Left ventricle myocardium superior (tissue), 1 donor: ENCODE data around the gene TRPV2. TPM values are rescaled to one million over a fixed set of nuclear protein-coding genes. Genes with fewer than 3 reads are reported as not detected.

Source experiments
- ATAC-seq: fragments of 200-7000 bp; cut with Tn5 transposase; one replicate; pipeline ENCODE4 v1.9.1; 2020; ENCODE audit warnings: mild to moderate bottlenecking, moderate library complexity
- DNase-seq: peaks from one replicate; pipeline ENCODE4 v3.0.0-alpha.2; 2020
- intact Hi-C: fragments of 100-400 bp; cut with micrococcal nuclease; formaldehyde crosslinking; loops from one replicate; pipeline ENCODE4 v1.11.0; 2022
- total RNA-seq: library from RNA; stranded (reverse); fragmentation: NEBNext Ultra II Directional; extraction: Animal tissue kit (Norgen Biotek cat#: 25700); gene quantifications from one replicate; pipeline ENCODE4 v1.2.1, GENCODE V29; 2021
- donor health status: DM: no; HTN: yes; CAD: no; lungs with severe emphysema.

TRPV2 gene
- total RNA-seq, 1 donor from 2014 or later = 8.1 TPM

DNA sequence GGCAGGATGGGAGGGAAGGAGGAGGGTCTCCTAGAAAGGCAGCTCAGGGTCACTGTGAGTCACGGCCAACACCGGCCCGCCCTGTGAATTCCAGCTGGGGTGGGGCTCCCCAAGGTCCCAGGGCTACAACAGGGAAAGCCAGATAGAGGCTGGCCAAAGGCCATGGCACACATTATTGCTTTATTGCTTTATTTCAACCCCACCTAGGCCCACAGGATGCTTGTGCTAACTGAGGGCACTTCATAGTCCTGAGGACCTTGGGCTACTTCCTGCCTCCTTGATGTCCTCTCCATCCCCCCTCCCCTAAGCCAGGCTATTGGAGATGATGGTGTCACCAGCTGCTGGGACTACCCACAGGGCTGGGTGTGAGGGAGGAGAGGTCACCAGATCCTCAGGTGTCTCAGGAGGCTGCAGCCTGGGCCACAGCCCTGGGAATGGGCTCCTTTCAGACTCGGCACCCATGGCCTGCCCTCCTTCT, 50.5 kb downstream of the TRPV2 start:
- intact Hi-C loops = no loop called here
- ATAC-seq = peak; percentile 46
- no peak for DNase-seq

DNA sequence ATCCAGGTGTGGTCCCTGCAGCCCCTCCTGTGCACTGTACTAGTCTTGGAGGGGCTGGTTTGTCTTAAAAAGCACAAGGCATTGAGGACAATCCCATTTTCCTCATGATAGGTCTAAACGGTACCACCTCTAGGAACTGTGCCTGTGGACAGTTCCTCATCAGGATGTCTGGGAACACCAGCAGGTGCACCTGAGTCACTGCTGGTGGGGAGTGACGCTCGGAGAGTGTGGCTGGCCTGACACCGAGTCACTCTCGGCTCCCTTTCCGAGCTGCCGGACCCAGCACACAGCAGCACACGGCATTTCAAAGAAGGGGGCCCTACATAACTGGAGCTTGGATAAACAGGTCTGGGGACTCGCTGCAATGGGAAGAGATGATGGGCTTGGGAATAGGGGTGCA, 51.0 kb downstream of the TRPV2 start:
- no peak for ATAC-seq
- no peak for DNase-seq
- intact Hi-C loops = no loop called here

GRCh38 chr17:16467044-16467443, 51.7 kb downstream of the TRPV2 start:
- ATAC-seq (no peak), DNase-seq (no peak)
- intact Hi-C loops = no loop called here

DNA sequence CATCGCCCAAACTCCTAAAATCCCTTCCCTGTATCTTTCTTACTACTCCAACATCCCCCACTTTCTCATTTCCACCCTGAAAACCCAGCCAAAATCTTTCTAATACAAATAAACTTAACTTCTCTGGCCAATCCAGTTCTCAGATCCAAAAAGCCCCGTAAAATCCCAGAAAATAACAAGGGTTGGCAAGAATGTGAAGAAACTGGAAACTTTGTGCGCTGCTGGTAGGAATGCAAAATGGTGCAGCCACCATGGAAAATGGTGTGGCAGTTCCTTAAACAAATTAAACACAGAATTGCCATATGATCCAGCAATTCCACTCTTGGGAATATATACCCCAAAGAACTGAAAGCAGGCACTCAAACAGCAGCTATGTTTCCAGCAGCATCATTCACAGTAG, 52.5 kb downstream of the TRPV2 start:
- DNase-seq (no peak), ATAC-seq (no peak)
- intact Hi-C loops = no loop called here

- DNase-seq = no peak
- ATAC-seq = no peak
- intact Hi-C loops = no loop called here
Observed at GRCh38 chr17:16468428-16468992, 53.1 kb downstream of the TRPV2 start.

- no peak for DNase-seq
- peak; percentile 67 for ATAC-seq
- intact Hi-C loops = no loop called here
Observed at GRCh38 chr17:16470265-16470664, 54.9 kb downstream of the TRPV2 start.

DNA sequence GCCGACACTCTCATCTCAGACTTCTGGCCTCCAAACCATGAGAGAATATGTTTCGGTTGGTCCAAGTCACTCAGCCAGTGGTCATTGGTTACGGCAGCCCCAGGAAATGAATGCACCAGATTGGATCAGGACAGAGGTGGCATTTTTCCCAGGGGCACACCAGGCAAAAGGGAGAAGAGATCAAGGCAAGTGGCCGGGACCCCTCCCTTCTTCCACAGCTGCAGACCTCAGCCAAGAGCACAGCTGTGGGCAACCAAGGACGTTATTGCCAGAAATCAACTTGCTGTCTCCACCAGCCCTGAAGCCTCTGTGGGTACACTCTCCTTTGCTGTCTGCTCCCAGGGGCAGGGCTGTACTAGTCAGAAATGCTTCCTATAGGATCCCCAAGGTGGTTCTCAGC, 55.9 kb downstream of the TRPV2 start:
- intact Hi-C loops = no loop called here
- no peak for DNase-seq
- no peak for ATAC-seq

DNA sequence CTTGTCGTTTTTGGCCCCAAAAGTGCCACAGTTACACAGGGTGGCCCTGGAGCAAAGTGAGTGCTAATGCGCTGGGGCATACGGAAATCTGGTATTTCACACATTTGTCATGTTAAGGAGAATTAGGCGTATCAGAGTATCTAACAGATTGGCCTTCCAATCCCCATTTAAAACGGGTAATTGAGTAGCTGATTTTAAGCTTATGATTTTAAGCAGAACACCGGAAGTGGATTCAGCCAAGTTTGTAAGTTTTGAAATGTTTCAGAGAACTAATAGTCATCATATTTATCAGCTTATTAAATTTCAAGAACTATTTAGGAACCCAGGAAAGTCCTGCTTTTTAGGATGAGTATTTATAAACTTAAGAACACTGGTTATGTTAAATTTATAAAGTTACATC, 57.2 kb downstream of the TRPV2 start:
- DNase-seq = no peak
- ATAC-seq = no peak
- intact Hi-C loops = no loop called here

GRCh38 chr17:16473044-16474011, 58.0 kb downstream of the TRPV2 start:
- no peak for DNase-seq
- intact Hi-C loops = no loop called here
- no peak for ATAC-seq

GRCh38 chr17:16474012-16474725, 58.8 kb downstream of the TRPV2 start:
- ATAC-seq = no peak
- intact Hi-C loops = no loop called here
- no peak for DNase-seq

- DNase-seq (no peak), ATAC-seq (no peak)
- intact Hi-C loops = no loop called here
Observed at GRCh38 chr17:16475179-16475704, 59.9 kb downstream of the TRPV2 start.

DNA sequence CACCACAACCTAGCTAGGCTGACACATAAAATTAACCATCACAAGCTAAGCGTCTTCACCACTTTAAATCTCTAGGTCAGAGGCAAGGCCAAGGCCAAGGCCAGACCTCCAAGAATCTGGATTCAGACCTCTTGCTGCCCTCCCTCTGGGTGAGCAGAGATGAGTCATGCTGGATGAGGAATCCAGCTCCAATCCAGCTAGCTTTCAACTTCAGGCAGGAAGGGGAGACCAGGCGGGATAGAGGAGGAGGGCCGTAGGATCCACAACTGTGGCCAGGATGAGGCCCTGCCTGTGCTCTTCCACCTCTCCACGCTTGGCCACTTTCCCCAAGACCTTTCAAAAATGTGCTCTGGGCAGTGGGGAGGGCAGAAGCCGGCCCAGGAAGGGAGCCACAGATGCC, 61.9 kb downstream of the TRPV2 start:
- ATAC-seq = peak; percentile 94
- intact Hi-C loops = no loop called here
- DNase-seq = peak; percentile 47

DNA sequence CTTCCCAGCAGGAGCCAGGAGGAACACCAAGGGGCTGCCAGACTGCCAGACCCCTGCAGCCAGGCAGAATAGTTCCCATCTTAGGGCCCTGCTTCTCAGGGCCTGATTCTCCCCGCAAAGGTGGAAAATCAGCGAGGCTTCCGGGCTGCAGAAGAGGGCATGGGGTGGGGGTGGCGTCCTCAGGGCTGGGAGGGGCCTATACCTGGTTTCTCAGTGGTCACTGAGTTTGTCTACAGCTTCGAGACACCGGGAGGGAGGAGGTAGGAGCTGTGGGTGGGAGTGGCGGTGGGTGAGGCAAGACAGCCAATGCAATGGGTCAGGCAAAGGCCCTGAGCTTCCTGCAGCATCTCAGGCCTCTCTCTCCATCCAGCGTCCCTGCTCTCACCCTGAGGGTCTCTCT, 62.3 kb downstream of the TRPV2 start:
- no peak for ATAC-seq
- intact Hi-C loops = no loop called here
- DNase-seq = no peak

DNA sequence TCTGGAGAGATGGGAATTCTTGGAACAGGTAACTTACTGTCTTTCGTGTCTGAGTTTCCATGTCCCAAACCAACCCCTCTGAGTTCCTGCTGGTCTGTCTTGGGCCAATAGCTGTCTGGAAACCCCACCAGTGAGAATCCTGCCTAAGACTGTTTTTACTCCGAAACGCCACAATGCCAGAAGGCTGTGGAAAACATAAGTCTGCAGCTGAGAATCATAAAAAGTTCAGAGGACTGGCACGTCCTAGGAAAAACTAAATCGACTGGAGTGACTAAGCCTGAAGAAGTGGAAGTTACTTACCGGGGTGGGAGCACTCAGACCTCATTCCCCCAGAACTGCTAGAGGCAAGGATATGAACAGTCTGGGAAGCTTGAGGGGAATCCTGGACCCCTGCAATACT, 63.3 kb downstream of the TRPV2 start:
- DNase-seq (no peak), ATAC-seq (no peak)
- intact Hi-C loops = no loop called here

GRCh38 chr17:16479264-16479663, 63.9 kb downstream of the TRPV2 start:
- intact Hi-C loops = no loop called here
- no peak for ATAC-seq
- no peak for DNase-seq

- DNase-seq (no peak), ATAC-seq (no peak)
- intact Hi-C loops = no loop called here
Observed at GRCh38 chr17:16480995-16481394, 65.6 kb downstream of the TRPV2 start.

DNA sequence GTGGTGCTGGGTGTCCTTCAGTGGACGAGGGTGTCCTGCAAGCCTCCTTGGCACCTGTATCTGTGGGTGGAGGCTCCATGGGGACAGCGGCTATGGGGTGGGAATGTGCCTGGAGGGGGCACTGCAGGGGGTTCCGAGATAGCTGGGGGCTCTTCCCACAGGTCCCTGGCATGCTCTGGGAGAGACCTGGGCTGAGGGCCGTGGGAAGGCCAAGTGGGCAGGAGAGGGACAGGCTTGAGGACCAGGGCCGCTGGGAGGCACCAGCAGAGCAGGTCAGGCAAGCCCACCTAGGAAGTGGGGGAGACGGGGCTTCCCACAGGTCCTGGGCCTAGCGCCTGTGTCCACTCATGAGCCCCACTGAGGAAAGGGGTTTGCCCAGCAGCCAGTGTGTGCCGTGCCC, 66.9 kb downstream of the TRPV2 start:
- DNase-seq (no peak), ATAC-seq (no peak)
- intact Hi-C loops = no loop called here

DNA sequence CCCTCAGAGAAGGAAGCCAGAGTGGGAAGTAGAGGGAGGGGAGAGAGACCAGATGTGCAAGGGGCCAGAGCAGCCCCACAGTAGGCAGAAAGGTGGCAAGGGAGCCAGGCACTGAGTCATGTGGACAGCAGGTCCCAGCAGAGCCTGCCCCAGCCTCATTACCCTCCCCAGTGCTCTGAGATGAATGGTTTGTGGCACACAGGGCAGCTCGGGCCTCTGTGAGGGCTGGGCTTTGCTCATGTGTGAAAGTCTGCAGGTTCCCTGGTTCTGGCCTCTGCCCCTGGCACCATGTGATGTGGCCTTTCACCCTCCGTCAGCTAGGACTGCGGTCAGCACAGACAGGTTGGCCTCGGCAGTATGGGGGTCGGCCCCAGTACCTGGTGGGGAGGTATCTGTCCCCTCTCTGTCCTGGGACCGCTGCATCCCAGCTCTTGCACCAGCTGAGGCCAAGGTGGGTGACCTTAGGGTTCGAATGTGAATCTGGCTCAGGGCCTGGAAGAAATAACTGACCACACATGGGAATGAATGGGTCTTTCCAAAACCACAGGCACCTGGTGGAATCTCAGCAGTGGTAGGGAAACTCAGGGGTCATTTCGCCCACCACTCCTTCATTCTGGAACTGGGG, 67.8 kb downstream of the TRPV2 start:
- intact Hi-C loops = no loop called here
- ATAC-seq (no peak), DNase-seq (no peak)

DNA sequence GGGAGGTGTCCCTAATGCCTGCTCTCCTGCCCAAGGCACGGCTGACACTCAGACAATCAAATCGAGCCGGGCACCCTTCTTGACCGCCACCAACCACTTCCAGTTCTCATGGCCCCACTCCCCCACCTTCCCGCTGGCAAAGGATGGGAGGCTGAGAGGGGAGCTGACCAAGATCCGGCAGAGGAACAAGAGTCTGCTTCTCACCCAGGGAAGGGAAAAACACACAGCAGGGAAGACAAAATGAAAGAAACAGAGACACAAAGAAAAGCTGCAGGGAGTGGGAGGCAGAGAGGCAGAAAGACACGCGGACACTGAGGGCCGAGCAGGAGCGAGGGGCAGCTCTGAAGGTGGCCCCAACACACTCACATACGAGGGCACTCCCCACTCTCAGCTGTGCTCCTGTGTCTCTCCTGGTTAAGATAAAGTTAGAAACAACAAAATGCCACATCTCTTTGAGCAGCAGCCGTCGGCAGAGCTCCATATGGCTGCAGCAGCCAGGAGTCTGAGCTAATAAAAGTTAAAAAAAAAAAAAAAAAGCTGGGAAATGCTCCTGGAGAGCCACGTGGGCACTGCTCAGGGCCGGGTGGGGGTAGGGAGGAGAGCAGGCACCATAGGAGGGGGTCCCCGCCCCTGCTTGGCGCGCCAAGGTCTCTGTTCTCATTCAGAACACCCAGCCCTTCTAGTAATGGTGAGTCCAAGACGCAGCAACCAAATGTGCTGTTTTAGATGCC, 69.2 kb downstream of the TRPV2 start:
- ATAC-seq = no peak

More for the DNA sequence above, 69.2 kb downstream of the TRPV2 start:
- no peak for DNase-seq
- intact Hi-C loops = no loop called here
